Activated T-cell treated with anti-CD3 and anti-CD28 coated beads, Interleukin-2, amount 50 U/mL, for 24 hours (primary cell): ENCODE data around the gene DGLUCY.
A peak's percentile ranks its signal among the peaks of the same experiment; 100 is the strongest.

Experiments
- DNase-seq: peaks from one replicate; pipeline ENCODE4 v3.0.0-alpha.2; 2020
- H3K27ac Mint-ChIP-seq: 2 replicates; pipeline ENCODE4 v1.8.0; 2020; ENCODE audit warnings: mild to moderate bottlenecking, mixed read lengths
- H3K27me3 Mint-ChIP-seq: 2 replicates; pipeline ENCODE4 v1.8.0; 2020; ENCODE audit warnings: mixed read lengths
- H3K36me3 Mint-ChIP-seq: 2 replicates; pipeline ENCODE4 v1.8.0; 2020; ENCODE audit warnings: low read depth, mixed read lengths
- H3K4me1 Mint-ChIP-seq: 2 replicates; pipeline ENCODE4 v1.8.0; 2020; ENCODE audit warnings: low read depth, mixed read lengths
- H3K4me3 Mint-ChIP-seq: 2 replicates; pipeline ENCODE4 v1.8.0; 2020; ENCODE audit warnings: mild to moderate bottlenecking, moderate library complexity, mixed read lengths
- H3K9me3 Mint-ChIP-seq: 2 replicates; pipeline ENCODE4 v1.8.0; 2020; ENCODE audit warnings: mixed read lengths

Gene DGLUCY

GRCh38 chr14:91274796-91275195 is 160.9 kb downstream of the DGLUCY start:
- Mint-ChIP-seq H3K36me3 (peaks cover 82% of the 10 kb centered on the region), H3K27ac (peak overlapping the region; percentile 73), H3K27me3 (no peaks in the 10 kb centered on the region), H3K9me3 (no peaks in the 10 kb centered on the region), H3K4me3 (no peak overlapping the region), H3K4me1 (peaks cover 2% of the 10 kb centered on the region)
- no peak for DNase-seq
